ENCODE measurements around the gene SPATA6. TPM values are rescaled to one million over a fixed set of nuclear protein-coding genes. Genes with fewer than 3 reads are reported as not detected.

The SPATA6 gene
- total and polyA plus RNA-seq, 2 experiments from 2014 or later: 3.4 to 4.5 TPM

GRCh38 chr1:48495911-48496310, 23.9 kb upstream of the SPATA6 start:
- no peak overlapping the region for H3K27ac ChIP-seq
- no peak overlapping the region for H3K4me3 ChIP-seq
- no peaks in the 10 kb centered on the region for H3K27me3 ChIP-seq
- 97% methylated on average over 3 of the region's 3 CpGs for WGBS (ENCODE audit: low lambda C conversion rate, missing lambda C conversion rate)
- H3K4me1 ChIP-seq (ENCODE audit: insufficient read depth): peaks cover 18% of the 10 kb centered on the region
- H3K36me3 ChIP-seq (replicated peaks; ENCODE audit: insufficient read depth, low read depth): no peaks in the 10 kb centered on the region
- no peak overlapping the region for H2AFZ ChIP-seq
- no peaks in the 10 kb centered on the region for H3K79me2 ChIP-seq
- DNase-seq (ENCODE audit: low spot score): no peak
- TF ChIP-seq EZH2phosphoT487 (IDR thresholded peaks at IDR 0.05; ENCODE audit: low read depth, severe bottlenecking, unreplicated experiment) (no peak), EZH2 (IDR thresholded peaks at IDR 0.05; ENCODE audit: borderline replicate concordance) (no peak)
- TF ChIP-seq, protein P1, sequence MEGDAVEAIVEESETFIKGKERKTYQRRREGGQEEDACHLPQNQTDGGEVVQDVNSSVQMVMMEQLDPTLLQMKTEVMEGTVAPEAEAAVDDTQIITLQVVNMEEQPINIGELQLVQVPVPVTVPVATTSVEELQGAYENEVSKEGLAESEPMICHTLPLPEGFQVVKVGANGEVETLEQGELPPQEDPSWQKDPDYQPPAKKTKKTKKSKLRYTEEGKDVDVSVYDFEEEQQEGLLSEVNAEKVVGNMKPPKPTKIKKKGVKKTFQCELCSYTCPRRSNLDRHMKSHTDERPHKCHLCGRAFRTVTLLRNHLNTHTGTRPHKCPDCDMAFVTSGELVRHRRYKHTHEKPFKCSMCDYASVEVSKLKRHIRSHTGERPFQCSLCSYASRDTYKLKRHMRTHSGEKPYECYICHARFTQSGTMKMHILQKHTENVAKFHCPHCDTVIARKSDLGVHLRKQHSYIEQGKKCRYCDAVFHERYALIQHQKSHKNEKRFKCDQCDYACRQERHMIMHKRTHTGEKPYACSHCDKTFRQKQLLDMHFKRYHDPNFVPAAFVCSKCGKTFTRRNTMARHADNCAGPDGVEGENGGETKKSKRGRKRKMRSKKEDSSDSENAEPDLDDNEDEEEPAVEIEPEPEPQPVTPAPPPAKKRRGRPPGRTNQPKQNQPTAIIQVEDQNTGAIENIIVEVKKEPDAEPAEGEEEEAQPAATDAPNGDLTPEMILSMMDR (IDR thresholded peaks at IDR 0.05; ENCODE audit: poor library complexity): no peak
- no peaks in the 10 kb centered on the region for H4K20me1 ChIP-seq (ENCODE audit: insufficient read depth, poor library complexity, severe bottlenecking)
- H3K4me2 ChIP-seq: no peak overlapping the region
- no peaks in the 10 kb centered on the region for H3K9me2 ChIP-seq (replicated peaks; ENCODE audit: insufficient read depth)
- H3K9me3 ChIP-seq (ENCODE audit: low read depth): no peaks in the 10 kb centered on the region

- H3K79me2 ChIP-seq: no peaks in the 10 kb centered on the region
- H3K4me3 ChIP-seq: no peak overlapping the region
- DNase-seq (ENCODE audit: low spot score): no peak
- no peak overlapping the region for H2AFZ ChIP-seq
- H3K36me3 ChIP-seq (replicated peaks; ENCODE audit: insufficient read depth, low read depth): no peaks in the 10 kb centered on the region
- H3K27me3 ChIP-seq: no peaks in the 10 kb centered on the region
- H3K9me3 ChIP-seq (ENCODE audit: low read depth): no peaks in the 10 kb centered on the region
- peaks cover 18% of the 10 kb centered on the region for H3K4me1 ChIP-seq (ENCODE audit: insufficient read depth)
- no peak overlapping the region for H3K4me2 ChIP-seq
- no peak overlapping the region for H3K27ac ChIP-seq
- 97% methylated on average over 1 of the region's 1 CpG for WGBS (ENCODE audit: low lambda C conversion rate, missing lambda C conversion rate)
- H3K9me2 ChIP-seq (replicated peaks; ENCODE audit: insufficient read depth): no peaks in the 10 kb centered on the region
- TF ChIP-seq EZH2 (IDR thresholded peaks at IDR 0.05; ENCODE audit: borderline replicate concordance) (no peak), EZH2phosphoT487 (IDR thresholded peaks at IDR 0.05; ENCODE audit: low read depth, severe bottlenecking, unreplicated experiment) (no peak)
- TF ChIP-seq, protein P1 (IDR thresholded peaks at IDR 0.05; ENCODE audit: poor library complexity): no peak
- no peaks in the 10 kb centered on the region for H4K20me1 ChIP-seq (ENCODE audit: insufficient read depth, poor library complexity, severe bottlenecking)
Observed at GRCh38 chr1:48495166-48495565, 23.2 kb upstream of the SPATA6 start.

DNA sequence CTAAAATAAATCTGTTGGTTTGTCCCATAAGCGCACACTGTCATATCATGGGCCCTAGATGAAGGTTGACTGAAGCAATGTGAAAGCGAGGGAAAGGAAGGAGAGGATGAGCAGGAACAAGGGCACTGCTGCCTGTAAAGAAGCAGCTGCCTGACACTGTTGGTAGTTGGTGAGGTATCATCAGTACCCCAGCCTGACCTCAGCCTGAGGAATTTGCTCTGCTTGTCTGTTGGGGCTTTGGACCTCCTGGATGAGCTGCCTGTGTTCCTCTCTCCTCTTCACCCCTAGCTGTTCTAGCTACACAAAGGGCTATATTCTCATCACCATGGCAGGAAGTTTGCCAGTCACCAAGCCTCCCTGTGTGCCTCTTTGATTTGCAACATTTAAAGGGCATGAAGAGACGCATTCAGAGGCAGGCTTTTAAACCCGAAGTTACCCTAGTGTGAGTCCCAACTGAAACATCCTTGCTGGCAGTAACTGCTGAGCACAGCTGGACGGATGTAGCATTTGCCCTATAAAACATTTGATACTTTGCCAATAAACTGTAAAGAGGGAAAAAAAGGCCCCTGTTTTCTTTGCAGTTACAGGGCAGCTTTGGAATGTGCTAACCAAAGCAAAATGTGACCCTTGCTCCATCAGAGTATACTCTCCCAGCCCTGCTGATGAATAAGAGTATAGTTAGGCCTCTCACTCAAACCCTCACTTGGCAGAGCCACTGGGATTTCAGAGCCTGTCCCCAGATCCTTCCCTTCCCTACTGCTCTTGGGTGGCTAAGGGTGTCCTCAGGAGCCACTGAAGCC, 22.2 kb upstream of the SPATA6 start:
- H3K9me3 ChIP-seq (ENCODE audit: low read depth): no peaks in the 10 kb centered on the region

More for the DNA sequence above, 22.2 kb upstream of the SPATA6 start:
- WGBS (ENCODE audit: low lambda C conversion rate, missing lambda C conversion rate): 57% methylated on average over 5 of the region's 5 CpGs
- H2AFZ ChIP-seq: no peak overlapping the region
- H4K20me1 ChIP-seq (ENCODE audit: insufficient read depth, poor library complexity, severe bottlenecking): no peaks in the 10 kb centered on the region
- H3K4me3 ChIP-seq: no peak overlapping the region
- peak; percentile 82 for DNase-seq (ENCODE audit: low spot score)
- H3K27ac ChIP-seq: peak overlapping the region; percentile 92
- TF ChIP-seq EZH2phosphoT487 (IDR thresholded peaks at IDR 0.05; ENCODE audit: low read depth, severe bottlenecking, unreplicated experiment): no peak
- TF ChIP-seq, protein P1 (IDR thresholded peaks at IDR 0.05; ENCODE audit: poor library complexity): no peak
- TF ChIP-seq EZH2 (IDR thresholded peaks at IDR 0.05; ENCODE audit: borderline replicate concordance): no peak
- H3K4me1 ChIP-seq (ENCODE audit: insufficient read depth): peaks cover 18% of the 10 kb centered on the region
- H3K9me2 ChIP-seq (replicated peaks; ENCODE audit: insufficient read depth): no peaks in the 10 kb centered on the region
- H3K79me2 ChIP-seq: no peaks in the 10 kb centered on the region
- no peaks in the 10 kb centered on the region for H3K27me3 ChIP-seq
- H3K36me3 ChIP-seq (replicated peaks; ENCODE audit: insufficient read depth, low read depth): no peaks in the 10 kb centered on the region
- H3K4me2 ChIP-seq: peak overlapping the region; percentile 34
